GM23248 (cell line): ENCODE data around the gene PGAP3. TPM values are rescaled to one million over a fixed set of nuclear protein-coding genes. Genes with fewer than 3 reads are reported as not detected.

Source experiments
- DNase-seq: peaks from one replicate; pipeline ENCODE4 v3.0.0-alpha.2; 2015
- H2AFZ ChIP-seq: fragments of 200-600 bp; sonication (generic); 2 replicates; pipeline ENCODE4 v1.6.1; 2016; ENCODE audit warnings: antibody characterized with exemption
- H3F3A ChIP-seq: fragments of 200-600 bp; sonication (generic); 2 replicates; pipeline ENCODE4 v1.6.1; 2016; ENCODE audit warnings: mild to moderate bottlenecking, antibody characterized with exemption, mixed run types; ENCODE audit not compliant: insufficient read depth
- H3K27ac ChIP-seq: fragments of 200-600 bp; sonication (generic); 2 replicates; pipeline ENCODE4 v1.5.1; 2016; ENCODE audit warnings: mild to moderate bottlenecking
- H3K27me3 ChIP-seq: fragments of 200-600 bp; sonication (generic); replicated peaks from 2 replicates; pipeline ENCODE4 v1.6.1; 2016; ENCODE audit warnings: mild to moderate bottlenecking; ENCODE audit not compliant: insufficient read depth
- H3K36me3 ChIP-seq: fragments of 200-600 bp; sonication (generic); 2 replicates; pipeline ENCODE4 v1.6.1; 2016; ENCODE audit warnings: low read depth, mild to moderate bottlenecking
- H3K4me1 ChIP-seq: fragments of 200-600 bp; sonication (generic); 2 replicates; pipeline ENCODE4 v1.6.1; 2016; ENCODE audit warnings: mild to moderate bottlenecking; ENCODE audit not compliant: insufficient read depth
- H3K4me2 ChIP-seq: fragments of 200-600 bp; sonication (generic); one replicate; pipeline ENCODE4 v1.6.1; 2016; ENCODE audit warnings: mild to moderate bottlenecking; ENCODE audit not compliant: unreplicated experiment
- H3K4me3 ChIP-seq: fragments of 200-600 bp; sonication (generic); 2 replicates; pipeline ENCODE4 v1.5.1; 2016; ENCODE audit warnings: mild to moderate bottlenecking
- H3K79me2 ChIP-seq: fragments of 200-600 bp; sonication (generic); 2 replicates; pipeline ENCODE4 v1.6.1; 2016; ENCODE audit warnings: mild to moderate bottlenecking; ENCODE audit not compliant: insufficient read depth
- H3K9ac ChIP-seq: fragments of 200-600 bp; sonication (generic); 2 replicates; pipeline ENCODE4 v1.6.1; 2016; ENCODE audit warnings: mild to moderate bottlenecking
- H3K9me2 ChIP-seq: fragments of 200-600 bp; sonication (generic); 2 replicates; pipeline ENCODE4 v1.6.1; 2016; ENCODE audit warnings: mixed run types, mild to moderate bottlenecking, moderate library complexity; ENCODE audit not compliant: insufficient read depth
- H3K9me3 ChIP-seq: fragments of 200-600 bp; sonication (generic); one replicate; pipeline ENCODE4 v1.6.1; 2017; ENCODE audit warnings: low read depth
- H4K20me1 ChIP-seq: fragments of 200-600 bp; sonication (generic); 2 replicates; pipeline ENCODE4 v1.6.0; 2016; ENCODE audit not compliant: insufficient read depth
- EZH2 ChIP-seq: fragments of 200-600 bp; sonication (generic); IDR thresholded peaks from 2 replicates; pipeline ENCODE4 v1.6.1; 2018; ENCODE audit warnings: antibody characterized with exemption, mild to moderate bottlenecking; ENCODE audit not compliant: insufficient read depth, poor library complexity, severe bottlenecking
- EZH2phosphoT487 ChIP-seq: fragments of 200-600 bp; sonication (generic); IDR thresholded peaks from 2 replicates; pipeline ENCODE4 v1.6.1; 2018; ENCODE audit warnings: antibody characterized with exemption, moderate library complexity, mild to moderate bottlenecking, low read depth; ENCODE audit not compliant: insufficient read depth
- WGBS, 2 experiments: methylation state at CpG; one replicate each; pipeline ENCODE4 v1.1.6; 2015 to 2017; ENCODE audit warnings: low lambda C conversion rate in 2 of 2, low coverage in 1 of 2; ENCODE audit errors: missing lambda C conversion rate in 2 of 2; 5-methylcytosine and 5-hydroxymethylcytosine counted together
- in situ Hi-C: fragments of 300-500 bp; cut with MboI; formaldehyde crosslinking; loops from 2 replicates; pipeline ENCODE4 v1.15.0; 2020
- polyA plus RNA-seq: library from polyadenylated mRNA; unstranded; fragments of >200 nt; fragmentation: Nextera tagmentation; extraction: Ambion mirVana; gene quantifications from 2 replicates; pipeline ENCODE4 v1.2.1, GENCODE V29; 2016
- total RNA-seq: library from RNA; depleted of rRNA; stranded (reverse); fragments of >200 nt; shearing (Covaris generic); gene quantifications from 2 replicates; pipeline ENCODE4 v1.2.3, GENCODE V29; 2014

The PGAP3 gene
- total and polyA plus RNA-seq, 2 experiments from 2014 or later, result 10.6 to 14.2 TPM

DNA sequence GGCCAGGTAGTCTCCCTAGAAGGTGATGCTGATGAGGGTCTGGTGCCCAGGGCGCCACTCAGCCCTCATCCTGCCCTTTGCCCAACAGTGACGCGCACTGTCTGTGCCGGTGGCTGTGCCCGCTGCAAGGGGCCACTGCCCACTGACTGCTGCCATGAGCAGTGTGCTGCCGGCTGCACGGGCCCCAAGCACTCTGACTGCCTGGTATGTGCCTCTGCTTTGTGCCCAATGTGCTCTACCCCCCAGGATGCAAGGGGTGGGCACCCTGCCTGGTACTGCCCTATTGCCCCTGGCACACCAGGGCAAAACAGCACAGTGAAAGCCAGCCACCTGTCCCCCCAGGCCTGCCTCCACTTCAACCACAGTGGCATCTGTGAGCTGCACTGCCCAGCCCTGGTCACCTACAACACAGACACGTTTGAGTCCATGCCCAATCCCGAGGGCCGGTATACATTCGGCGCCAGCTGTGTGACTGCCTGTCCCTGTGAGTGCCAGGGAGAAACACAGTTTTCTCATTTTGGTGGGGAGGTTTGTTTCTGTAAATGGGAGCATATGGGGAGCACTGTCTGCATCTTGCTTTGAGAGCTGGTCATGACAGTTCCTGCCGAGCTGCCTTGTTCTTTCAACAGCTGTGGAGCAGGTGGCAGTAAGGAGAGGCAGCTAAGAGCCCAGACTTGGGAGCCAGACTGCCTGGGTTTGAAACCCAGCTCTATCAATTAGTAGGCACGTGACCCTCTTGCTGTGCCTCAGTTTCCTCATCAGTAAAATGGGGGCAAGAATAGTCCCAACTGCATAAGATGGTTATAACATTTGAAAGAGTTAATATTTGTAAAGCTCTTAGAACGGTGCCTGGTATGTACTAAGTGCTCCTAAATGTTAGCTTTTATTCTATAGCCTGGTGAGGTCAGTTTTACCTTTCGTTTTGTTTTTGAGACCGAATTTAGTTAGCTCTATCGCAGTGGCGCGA, 22.4 kb upstream of the PGAP3 start:
- no peaks in the 10 kb centered on the region for H3K27me3 ChIP-seq
- H3K27ac ChIP-seq, result no peak overlapping the region
- no peaks in the 10 kb centered on the region for H3F3A ChIP-seq
- TF ChIP-seq EZH2, result no peak
- no peak for TF ChIP-seq EZH2phosphoT487
- in situ Hi-C loops, result no loop called here
- no peaks in the 10 kb centered on the region for H3K9me3 ChIP-seq
- DNase-seq, result no peak
- no peak overlapping the region for H3K4me3 ChIP-seq
- no peak overlapping the region for H3K9ac ChIP-seq
- 0 out of 2 replicates have a peak, but pooled peaks cover 11% of the 10 kb centered on the region for H3K79me2 ChIP-seq
- no peaks in the 10 kb centered on the region for H3K4me1 ChIP-seq
- H3K9me2 ChIP-seq, result no peaks in the 10 kb centered on the region
- 69 to 75% methylated on average over 20 of the region's 20 CpGs for WGBS, 2 experiments
- H3K36me3 ChIP-seq, result no peaks in the 10 kb centered on the region; the same call in 1 of the 2 replicates
- H2AFZ ChIP-seq, result no peak overlapping the region
- H4K20me1 ChIP-seq, result no peaks in the 10 kb centered on the region
- H3K4me2 ChIP-seq, result no peak overlapping the region

- Histone ChIP-seq H3K4me1 (no peaks in the 10 kb centered on the region), H3F3A (no peaks in the 10 kb centered on the region), H3K79me2 (peaks cover 20% of the 10 kb centered on the region; the same call in 1 of the 2 replicates), H3K4me2 (no peak overlapping the region), H3K9ac (no peak overlapping the region), H3K36me3 (no peaks in the 10 kb centered on the region; the same call in 1 of the 2 replicates), H3K27ac (no peak overlapping the region), H3K27me3 (no peaks in the 10 kb centered on the region), H4K20me1 (no peaks in the 10 kb centered on the region), H3K9me2 (no peaks in the 10 kb centered on the region), H2AFZ (no peak overlapping the region), H3K9me3 (no peaks in the 10 kb centered on the region), H3K4me3 (no peak overlapping the region)
- no peak for DNase-seq
- TF ChIP-seq EZH2 (no peak), EZH2phosphoT487 (no peak)
- 93 to 97% methylated on average over 13 to 14 of the region's 14 CpGs for WGBS, 2 experiments
- in situ Hi-C loops, result no loop called here
These were observed 21.6 kb upstream of the PGAP3 start for GRCh38 chr17:39709319-39709997.

GRCh38 chr17:39706921-39707337, 19.1 kb upstream of the PGAP3 start:
- no peak for TF ChIP-seq EZH2phosphoT487
- no peak for TF ChIP-seq EZH2
- Histone ChIP-seq H3K4me1 (no peaks in the 10 kb centered on the region), H3K9me2 (no peaks in the 10 kb centered on the region), H3K4me3 (no peak overlapping the region), H3K27me3 (no peaks in the 10 kb centered on the region), H2AFZ (no peak overlapping the region), H3K36me3 (no peaks in the 10 kb centered on the region; the same call in 1 of the 2 replicates), H3K9me3 (no peaks in the 10 kb centered on the region), H3K4me2 (no peak overlapping the region), H3K27ac (no peak overlapping the region), H3K79me2 (peaks cover 43% of the 10 kb centered on the region), H4K20me1 (no peaks in the 10 kb centered on the region), H3K9ac (no peak overlapping the region), H3F3A (no peaks in the 10 kb centered on the region)
- no peak for DNase-seq
- WGBS, 2 experiments, result 96 to 97% methylated on average over 7 of the region's 7 CpGs
- in situ Hi-C loops, result no loop called here

DNA sequence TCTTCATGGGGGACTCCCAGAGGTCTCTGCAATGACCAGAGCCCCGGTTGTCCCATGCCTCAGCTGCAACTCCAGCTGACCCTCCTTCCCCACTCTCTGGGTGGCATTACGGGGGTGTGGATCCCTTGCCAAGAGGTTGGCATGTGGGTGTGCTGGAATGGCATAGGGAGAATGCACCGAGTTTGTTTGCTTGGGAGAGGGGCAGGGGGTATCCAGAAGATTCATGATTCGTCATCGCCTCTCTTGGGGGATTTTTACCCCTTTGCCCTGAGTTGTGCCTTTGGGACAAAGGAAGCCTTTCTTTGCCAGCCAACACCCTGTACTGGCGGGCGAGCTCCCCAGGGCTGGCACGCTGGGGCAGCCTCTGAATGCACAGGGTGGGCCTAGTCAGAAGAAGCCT, 18.5 kb upstream of the PGAP3 start:
- Histone ChIP-seq H3K79me2 (peaks cover 49% of the 10 kb centered on the region), H3F3A (no peaks in the 10 kb centered on the region), H3K4me3 (no peak overlapping the region), H2AFZ (no peak overlapping the region), H3K9ac (no peak overlapping the region), H3K36me3 (no peaks in the 10 kb centered on the region; the same call in 1 of the 2 replicates), H3K27me3 (no peaks in the 10 kb centered on the region), H3K4me1 (peaks cover 3% of the 10 kb centered on the region; the same call in 1 of the 2 replicates), H3K9me3 (no peaks in the 10 kb centered on the region), H4K20me1 (no peaks in the 10 kb centered on the region), H3K4me2 (no peak overlapping the region), H3K27ac (no peak overlapping the region), H3K9me2 (no peaks in the 10 kb centered on the region)
- no peak for DNase-seq
- TF ChIP-seq EZH2phosphoT487 (no peak), EZH2 (no peak)
- in situ Hi-C loops, result no loop called here
- WGBS, 2 experiments, result 82 to 88% methylated on average over 8 of the region's 8 CpGs
